Left lung (tissue), 10 donors: ENCODE measurements around the gene ABCG4. TPM values are rescaled to one million over a fixed set of nuclear protein-coding genes. Genes with fewer than 3 reads are reported as not detected.

Experiments
- ATAC-seq: fragments of 200-7000 bp; cut with Tn5 transposase; one replicate; pipeline ENCODE4 v1.9.1; 2020; ENCODE audit warnings: moderate library complexity
- DNase-seq, 4 donors: peaks; one replicate each; pipeline ENCODE4 v3.0.0-alpha.2; 2013 to 2020
- H3K27ac ChIP-seq, 2 donors: fragments of 200-600 bp; sonication (generic) in 1 of 2; one replicate each; pipeline versions ENCODE4 v1.5.0 to v1.8.0; 2020 to 2021
- H3K27me3 ChIP-seq, 2 donors: fragments of 200-600 bp; sonication (generic) in 1 of 2; one replicate each; pipeline versions ENCODE4 v1.5.0 to v1.8.0; 2020 to 2021
- H3K36me3 ChIP-seq, 2 donors: fragments of 200-600 bp; sonication (generic) in 1 of 2; one replicate each; pipeline versions ENCODE4 v1.5.0 to v1.8.0; 2020 to 2021
- H3K4me1 ChIP-seq, 2 donors: fragments of 200-600 bp; one replicate each; pipeline ENCODE4 v1.8.0; 2021
- H3K4me3 ChIP-seq, 2 donors: fragments of 200-600 bp; sonication (generic) in 1 of 2; one replicate each; pipeline versions ENCODE4 v1.5.0 to v1.8.0; 2020 to 2021; ENCODE audit warnings: mild to moderate bottlenecking in 1 of 2
- H3K9me3 ChIP-seq, 2 donors: fragments of 200-600 bp; sonication (generic) in 1 of 2; one replicate each; pipeline versions ENCODE4 v1.5.0 to v1.8.0; 2020 to 2021
- CTCF ChIP-seq, 2 donors: fragments of 200-600 bp; sonication (generic) in 1 of 2; IDR thresholded peaks; one replicate each; pipeline versions ENCODE4 v1.5.0 to v1.8.0; 2021; ENCODE audit warnings: antibody characterized with exemption in 2 of 2
- intact Hi-C, 2 donors: fragments of 100-400 bp; cut with DNase I; formaldehyde crosslinking; loops; one replicate each; pipeline versions ENCODE4 v1.11.2 to v1.14.2; 2022
- polyA plus RNA-seq, 6 donors: library from polyadenylated mRNA; unstranded; fragments of 120-200 nt; gene quantifications; one replicate each; pipeline ENCODE4 v1.2.1, GENCODE V29; 2013; ENCODE audit not compliant: insufficient read length in 6 of 6
- total RNA-seq, 2 donors: library from RNA; stranded (reverse); fragmentation: NEBNext Ultra II Directional; extraction: Animal tissue kit (Norgen Biotek cat#: 25700); gene quantifications; one replicate each; pipeline ENCODE4 v1.2.1, GENCODE V29; 2021
- donor health status: DM: no; HTN: yes; CAD: no.
- donor health status: DM: no; HTN: no; CAD: no.

The ABCG4 gene
- total and polyA plus RNA-seq, 8 donors, result 0.26 to 1.5 (median 1.2) TPM

GRCh38 chr11:119202554-119202953, 53.7 kb downstream of the ABCG4 start:
- H3K4me1 ChIP-seq, result peaks cover 0 to 17% of the 10 kb centered on the region in 2 donors
- intact Hi-C loops, result no loop called here
- ATAC-seq, result no peak
- DNase-seq, result no peak
- H3K36me3 ChIP-seq, result no peaks in the 10 kb centered on the region
- no peak overlapping the region for H3K4me3 ChIP-seq
- no peaks in the 10 kb centered on the region for H3K9me3 ChIP-seq
- H3K27me3 ChIP-seq, result no peaks in the 10 kb centered on the region
- no peak for TF ChIP-seq CTCF (IDR thresholded peaks at IDR 0.05)
- no peak overlapping the region for H3K27ac ChIP-seq

GRCh38 chr11:119204066-119204465, 55.2 kb downstream of the ABCG4 start:
- H3K36me3 ChIP-seq, result no peaks in the 10 kb centered on the region
- intact Hi-C loops, result no loop called here
- TF ChIP-seq CTCF (IDR thresholded peaks at IDR 0.05), result no peak
- H3K4me1 ChIP-seq, result peaks cover 0 to 31% of the 10 kb centered on the region in 2 donors
- no peaks in the 10 kb centered on the region for H3K27me3 ChIP-seq
- H3K9me3 ChIP-seq, result no peaks in the 10 kb centered on the region
- no peak overlapping the region for H3K4me3 ChIP-seq
- no peak for ATAC-seq
- no peak overlapping the region for H3K27ac ChIP-seq
- no peak for DNase-seq

GRCh38 chr11:119205080-119205479, 56.2 kb downstream of the ABCG4 start:
- Histone ChIP-seq H3K9me3 (no peaks in the 10 kb centered on the region), H3K4me1 (peaks cover 0 to 42% of the 10 kb centered on the region in 2 donors), H3K4me3 (peak overlapping the region; percentile 87 to 89), H3K36me3 (no peaks in the 10 kb centered on the region), H3K27ac (peak overlapping the region; percentile 93 to 95), H3K27me3 (no peaks in the 10 kb centered on the region)
- no peak for TF ChIP-seq CTCF (IDR thresholded peaks at IDR 0.05)
- intact Hi-C loops, result no loop called here
- peak; percentile 2 for ATAC-seq
- DNase-seq, result peak in 1 of 4 donors; percentile 50

DNA sequence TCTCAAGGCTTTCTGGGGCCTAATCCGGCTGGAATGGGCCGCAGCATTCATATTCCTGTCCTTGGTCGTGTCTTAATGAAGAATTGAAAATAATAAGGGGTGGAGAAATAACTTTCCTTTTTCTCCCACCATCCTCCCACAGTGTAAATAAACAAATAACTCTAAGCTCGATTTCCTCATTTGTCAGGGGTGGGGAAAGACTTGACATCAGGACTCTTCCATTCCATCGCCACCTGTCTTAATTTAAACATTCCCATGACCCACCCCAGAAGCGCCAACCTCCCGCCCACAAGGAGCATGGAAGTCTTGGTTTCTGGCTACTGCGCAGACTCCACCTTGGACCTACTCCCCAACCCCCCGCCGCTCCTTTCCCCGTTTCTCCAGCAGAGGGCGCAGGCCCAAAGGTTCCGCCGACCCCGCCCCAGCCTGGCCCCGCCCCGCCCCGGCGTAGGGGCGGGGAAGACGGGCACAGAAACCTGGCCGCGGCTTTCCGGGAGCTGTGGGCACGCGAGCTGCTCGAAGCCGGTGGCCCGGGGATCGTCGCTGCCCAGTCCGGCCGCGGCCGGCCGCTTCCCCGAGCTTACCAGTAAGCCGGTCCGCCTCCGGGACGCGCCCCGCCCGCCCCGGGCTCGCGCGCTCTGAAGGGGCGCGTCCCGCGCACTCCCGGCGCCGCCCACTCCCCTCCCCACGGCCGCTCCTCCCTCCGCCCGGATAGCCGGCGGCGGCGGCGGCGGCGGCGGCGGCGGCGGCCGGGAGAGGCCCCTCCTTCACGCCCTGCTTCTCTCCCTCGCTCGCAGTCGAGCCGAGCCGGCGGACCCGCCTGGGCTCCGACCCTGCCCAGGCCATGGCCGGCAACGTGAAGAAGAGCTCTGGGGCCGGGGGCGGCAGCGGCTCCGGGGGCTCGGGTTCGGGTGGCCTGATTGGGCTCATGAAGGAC, 57.0 kb downstream of the ABCG4 start, which contains the start of gene CBL:
CBL (plus strand) TSS at position 766 of the 937 bp plus-strand sequence; CDS start at position 845, 79 bp downstream.
- Histone ChIP-seq H3K36me3 (no peaks in the 10 kb centered on the region), H3K27me3 (no peaks in the 10 kb centered on the region), H3K4me3 (peak within 1 kb of the TSS; percentile 87 to 89), H3K9me3 (no peaks in the 10 kb centered on the region), H3K27ac (peak within 1 kb of the TSS; percentile 93 to 95), H3K4me1 (peaks cover 0 to 48% of the 10 kb centered on the region in 2 donors)
- DNase-seq (peak; percentile 95 to 97 (median 96)), ATAC-seq (peak; percentile 97)
- intact Hi-C loops, result no loop called here
- TF ChIP-seq CTCF (IDR thresholded peaks at IDR 0.05), result peak; percentile 88 to 98
